ENCODE measurements around the gene PDZD8.

Gene PDZD8

DNA sequence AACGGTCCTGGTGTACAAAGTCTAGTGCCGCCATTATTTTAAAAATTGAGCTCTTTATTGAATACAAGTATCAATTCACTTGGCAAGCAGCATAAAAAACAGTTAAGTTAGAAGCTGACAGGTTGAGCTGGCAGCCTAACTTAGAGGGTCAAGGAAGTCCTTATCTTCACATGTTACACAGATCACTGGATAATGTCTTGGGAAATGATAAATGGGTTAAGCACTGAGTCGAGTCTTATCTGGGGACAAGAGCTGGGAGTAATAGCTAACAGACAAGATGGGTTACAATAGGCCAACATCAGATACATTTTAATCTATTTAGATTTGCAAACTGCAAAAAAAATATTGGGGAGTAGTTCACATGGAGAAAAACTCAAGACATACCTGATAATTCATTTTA lies 100.1 kb downstream of the PDZD8 start:
- TF ChIP-seq, protein P1, sequence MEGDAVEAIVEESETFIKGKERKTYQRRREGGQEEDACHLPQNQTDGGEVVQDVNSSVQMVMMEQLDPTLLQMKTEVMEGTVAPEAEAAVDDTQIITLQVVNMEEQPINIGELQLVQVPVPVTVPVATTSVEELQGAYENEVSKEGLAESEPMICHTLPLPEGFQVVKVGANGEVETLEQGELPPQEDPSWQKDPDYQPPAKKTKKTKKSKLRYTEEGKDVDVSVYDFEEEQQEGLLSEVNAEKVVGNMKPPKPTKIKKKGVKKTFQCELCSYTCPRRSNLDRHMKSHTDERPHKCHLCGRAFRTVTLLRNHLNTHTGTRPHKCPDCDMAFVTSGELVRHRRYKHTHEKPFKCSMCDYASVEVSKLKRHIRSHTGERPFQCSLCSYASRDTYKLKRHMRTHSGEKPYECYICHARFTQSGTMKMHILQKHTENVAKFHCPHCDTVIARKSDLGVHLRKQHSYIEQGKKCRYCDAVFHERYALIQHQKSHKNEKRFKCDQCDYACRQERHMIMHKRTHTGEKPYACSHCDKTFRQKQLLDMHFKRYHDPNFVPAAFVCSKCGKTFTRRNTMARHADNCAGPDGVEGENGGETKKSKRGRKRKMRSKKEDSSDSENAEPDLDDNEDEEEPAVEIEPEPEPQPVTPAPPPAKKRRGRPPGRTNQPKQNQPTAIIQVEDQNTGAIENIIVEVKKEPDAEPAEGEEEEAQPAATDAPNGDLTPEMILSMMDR (IDR thresholded peaks at IDR 0.05; ENCODE audit: low read depth, low read length), result no peak

DNA sequence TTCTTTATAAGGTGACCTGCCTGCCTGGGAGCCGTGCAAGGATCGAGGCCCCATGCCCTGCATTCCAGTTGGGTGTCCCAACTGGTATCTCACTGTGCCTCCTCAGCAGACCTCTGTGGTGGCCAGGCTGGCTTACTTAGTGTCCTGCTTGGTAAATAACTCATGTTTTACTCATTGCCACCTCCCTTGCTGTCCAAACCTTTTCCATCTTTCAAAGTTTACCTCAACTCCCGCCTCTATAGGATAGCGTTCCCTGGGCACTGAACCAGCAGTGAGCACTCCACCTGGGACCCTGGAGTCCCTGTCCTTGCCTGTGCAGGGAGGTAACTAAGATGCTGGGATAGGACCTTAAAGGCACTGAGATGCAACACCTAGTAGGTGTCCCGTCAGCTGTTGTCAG lies 100.7 kb downstream of the PDZD8 start:
- TF ChIP-seq, protein P1 (IDR thresholded peaks at IDR 0.05; ENCODE audit: low read depth, low read length), result no peak
- H3K4me3 ChIP-seq (ENCODE audit: low read depth, low read length), result no peak overlapping the region

More for the DNA sequence above, 100.1 kb downstream of the PDZD8 start:
- no peak overlapping the region for H3K4me3 ChIP-seq (ENCODE audit: low read depth, low read length)

DNA sequence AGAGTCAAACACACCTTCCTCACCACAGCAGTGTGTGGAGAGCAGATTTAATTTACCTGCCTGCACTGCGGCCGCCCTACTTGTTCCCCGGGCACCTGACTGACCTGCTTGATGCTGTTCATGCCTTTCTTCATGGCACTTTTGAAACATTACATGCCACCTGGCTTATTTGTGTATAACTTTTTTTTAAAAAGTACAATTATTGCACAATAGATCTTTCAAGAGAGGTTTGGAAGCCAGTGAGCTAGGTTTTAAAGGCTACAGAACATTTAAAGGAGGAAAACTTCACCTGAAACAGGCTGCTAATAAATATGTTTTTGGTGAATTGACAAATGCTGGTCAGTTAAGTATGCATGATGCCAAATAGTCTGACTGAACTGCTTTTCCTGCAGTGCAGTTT lies 101.3 kb downstream of the PDZD8 start:
- no peak overlapping the region for H3K4me3 ChIP-seq (ENCODE audit: low read depth, low read length)
- TF ChIP-seq, protein P1 (IDR thresholded peaks at IDR 0.05; ENCODE audit: low read depth, low read length), result no peak

DNA sequence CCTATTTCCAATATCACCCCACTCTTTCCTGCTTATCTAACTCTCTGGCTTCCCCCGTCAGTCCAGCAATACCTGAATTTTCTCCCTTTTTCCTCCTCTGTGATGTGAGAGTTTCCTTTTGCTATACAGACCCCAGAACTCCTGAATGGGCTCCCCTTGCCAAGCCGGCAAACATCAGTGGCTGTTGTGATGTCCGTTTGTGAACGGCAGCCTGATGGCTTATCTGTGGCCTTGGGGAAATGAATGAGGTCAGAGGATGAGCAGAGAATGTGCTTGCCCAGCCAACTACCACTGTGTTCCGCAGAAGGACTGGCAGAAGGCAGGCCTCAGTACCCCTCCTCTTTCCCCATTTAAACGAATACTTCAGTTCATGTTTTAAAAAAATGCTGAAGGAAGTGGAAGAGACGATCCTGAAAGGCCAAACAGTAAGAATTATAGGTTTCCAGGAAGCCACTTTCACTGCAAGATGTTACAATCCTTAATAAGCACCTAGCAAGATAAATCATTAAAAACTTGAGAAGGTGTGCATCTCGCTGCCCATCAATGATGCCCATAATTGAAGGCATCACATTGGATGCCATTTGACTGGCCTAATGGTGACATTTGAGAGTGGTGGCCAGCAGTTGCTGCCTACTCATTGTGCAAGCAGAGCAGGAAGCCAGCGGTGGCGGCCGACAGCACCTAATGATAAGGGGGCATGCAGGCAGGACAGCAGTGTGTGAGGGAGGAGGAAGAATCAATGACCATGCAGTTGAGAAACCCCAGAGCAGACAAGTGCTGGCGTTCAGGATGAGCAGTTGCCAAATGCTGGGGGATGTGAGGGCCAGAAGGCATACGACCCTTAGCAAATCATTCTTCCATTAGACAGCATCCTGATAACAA lies 102.8 kb downstream of the PDZD8 start:
- no peak overlapping the region for H3K4me3 ChIP-seq (ENCODE audit: low read depth, low read length)
- TF ChIP-seq, protein P1 (IDR thresholded peaks at IDR 0.05; ENCODE audit: low read depth, low read length), result no peak

DNA sequence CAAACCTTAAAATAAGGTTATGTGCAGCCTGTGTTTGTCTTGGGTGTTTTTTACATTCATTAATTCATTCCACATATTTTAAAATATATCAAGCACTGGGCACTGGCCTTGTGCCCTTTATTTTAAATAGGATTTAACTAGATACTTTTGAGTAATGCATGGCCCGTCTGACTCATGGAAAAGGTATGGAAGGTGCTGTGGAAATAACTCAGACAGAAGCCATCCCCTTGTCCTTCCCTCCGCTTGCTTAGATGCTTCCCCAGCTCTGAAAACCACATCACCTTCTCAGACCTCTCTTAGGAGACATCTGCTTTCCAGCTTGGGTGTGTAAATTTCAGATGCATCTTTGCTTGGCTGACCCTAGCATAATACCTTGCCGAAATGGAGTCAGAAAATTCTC lies 103.8 kb downstream of the PDZD8 start:
- no peak overlapping the region for H3K4me3 ChIP-seq (ENCODE audit: low read depth, low read length)
- TF ChIP-seq, protein P1 (IDR thresholded peaks at IDR 0.05; ENCODE audit: low read depth, low read length), result no peak

DNA sequence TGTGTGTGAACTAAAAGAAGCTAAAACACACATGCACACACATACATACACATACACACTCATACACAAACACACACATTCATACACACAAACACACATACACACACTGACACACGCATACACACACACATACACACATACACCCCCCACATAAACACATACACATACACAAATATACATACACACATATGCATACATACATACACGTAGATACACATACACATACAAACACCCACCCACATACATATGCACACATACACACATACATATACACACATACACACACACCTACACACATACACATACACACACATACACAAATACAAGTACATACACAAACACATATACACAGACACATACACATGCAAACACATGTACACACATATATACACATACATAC lies 106.3 kb downstream of the PDZD8 start:
- no peak overlapping the region for H3K4me3 ChIP-seq (ENCODE audit: low read depth, low read length)
- TF ChIP-seq, protein P1 (IDR thresholded peaks at IDR 0.05; ENCODE audit: low read depth, low read length), result no peak

DNA sequence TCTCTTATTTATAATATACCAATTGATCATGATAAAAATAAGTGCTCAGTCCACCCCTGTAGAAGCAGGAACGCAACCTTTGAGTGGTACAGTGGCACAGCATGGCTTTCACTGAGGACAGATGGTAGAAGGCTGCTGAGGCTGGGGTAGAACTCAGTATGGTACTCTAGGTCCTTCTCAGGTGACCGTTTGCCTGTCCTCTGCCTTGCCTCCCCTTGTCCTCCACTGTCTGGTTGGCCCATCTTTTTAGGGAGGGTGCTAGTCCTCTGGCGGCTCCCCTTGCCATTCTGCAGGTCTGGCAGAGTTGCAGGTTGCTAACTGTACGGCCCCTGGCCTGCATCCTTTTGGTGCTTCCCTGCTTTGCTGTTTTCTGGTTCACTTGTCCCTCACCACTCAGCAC lies 107.0 kb downstream of the PDZD8 start:
- H3K4me3 ChIP-seq (ENCODE audit: low read depth, low read length), result no peak overlapping the region
- TF ChIP-seq, protein P1 (IDR thresholded peaks at IDR 0.05; ENCODE audit: low read depth, low read length), result no peak
